GM12878 (cell line): ENCODE results near the gene HIVEP3. TPM values are rescaled to one million over a fixed set of nuclear protein-coding genes. Genes with fewer than 3 reads are reported as not detected.

Source experiments
- ATAC-seq: fragments of 200-7000 bp; cut with Tn5 transposase; 3 replicates; pipeline ENCODE4 v1.9.1; 2020; ENCODE audit warnings: mild to moderate bottlenecking, moderate library complexity
- BruUV-seq: library from RNA; stranded (reverse); fragments of 400-500 nt; replicated peaks from 2 replicates; lab custom pipeline; 2021; lab: Mats Ljungman, UMichigan
- CTCF ChIA-PET: fragments of 300-600 bp; sonication (Branson Sonifier 250); formaldehyde crosslinking; extraction: SDS; loops from one replicate; lab custom pipeline; 2021; ENCODE audit warnings: inconsistent platforms; lab: Yijun Ruan, JAX
- POLR2A ChIA-PET: fragments of 350-600 bp; formaldehyde crosslinking; extraction: SDS; loops from one replicate; lab custom pipeline; 2021; ENCODE audit warnings: inconsistent platforms; lab: Charles Lee
- RAD21 ChIA-PET: fragments of 300-600 bp; sonication (Branson Sonifier 250); formaldehyde crosslinking; loops from one replicate; lab custom pipeline; 2023; ENCODE audit warnings: antibody characterized with exemption; ENCODE audit not compliant: unreplicated experiment; lab: Charles Lee
- SMC1A ChIA-PET: fragments of 300-600 bp; sonication (Branson Sonifier 250); formaldehyde crosslinking; loops from one replicate; lab custom pipeline; 2023; ENCODE audit not compliant: unreplicated experiment, uncharacterized antibody; lab: Charles Lee
- DNase-seq: peaks from one replicate; pipeline ENCODE4 v3.0.0-alpha.2; 2011; ENCODE audit warnings: low read depth, low spot score
- FAIRE-seq: peaks from 3 replicates; lab custom pipeline; 2011; peaks lifted over from hg19 to GRCh38; lab: Jason Lieb, UNC
- H2AFZ ChIP-seq: 2 replicates; pipeline ENCODE4 v1.6.0; 2011; ENCODE audit warnings: low read depth, low read length, control low read depth; ENCODE audit not compliant: control insufficient read depth
- H3K27ac ChIP-seq: 2 replicates; pipeline ENCODE4 v1.5.1; 2011; ENCODE audit warnings: control low read depth; ENCODE audit not compliant: control insufficient read depth, insufficient read depth
- H3K27me3 ChIP-seq, 2 experiments: replicated peaks in 1 of 2; 2 replicates each; pipeline versions ENCODE4 v1.6.0 to v1.6.1; 2011; ENCODE audit warnings: low read length in 1 of 2; ENCODE audit not compliant: control insufficient read depth in 2 of 2, insufficient read depth in 2 of 2
- H3K36me3 ChIP-seq, 2 experiments: 2 replicates each; pipeline ENCODE4 v1.5.1; 2011; ENCODE audit warnings: low read length in 1 of 2; ENCODE audit not compliant: control insufficient read depth in 2 of 2, insufficient read depth in 2 of 2
- H3K4me1 ChIP-seq: 2 replicates; pipeline ENCODE4 v1.6.1; 2011; ENCODE audit warnings: mild to moderate bottlenecking, low read length, moderate library complexity, mixed read lengths; ENCODE audit not compliant: control insufficient read depth, insufficient read depth
- H3K4me2 ChIP-seq: 2 replicates; pipeline ENCODE4 v1.6.0; 2011; ENCODE audit warnings: control low read depth; ENCODE audit not compliant: control insufficient read depth, insufficient read depth
- H3K4me3 ChIP-seq: fragments of 200-600 bp; sonication (generic); 2 replicates; pipeline ENCODE4 v1.5.1; 2016
- H3K79me2 ChIP-seq: 2 replicates; pipeline ENCODE4 v1.6.0; 2011; ENCODE audit warnings: low read length; ENCODE audit not compliant: control insufficient read depth, insufficient read depth
- H3K9ac ChIP-seq: 2 replicates; pipeline ENCODE4 v1.8.0; 2011; ENCODE audit warnings: low read length, control low read depth, mixed read lengths; ENCODE audit not compliant: control insufficient read depth, insufficient read depth
- H3K9me3 ChIP-seq: replicated peaks from 3 replicates; pipeline ENCODE4 v1.5.1; 2011; ENCODE audit warnings: mild to moderate bottlenecking, low read length; ENCODE audit not compliant: control insufficient read depth, insufficient read depth
- H4K20me1 ChIP-seq: 2 replicates; pipeline ENCODE4 v1.6.0; 2011; ENCODE audit not compliant: control insufficient read depth, insufficient read depth
- BHLHE40 ChIP-seq, 2 experiments: fragments of 450-650 bp in 1 of 2; IDR thresholded peaks; 2 replicates each; pipeline ENCODE4 v1.6.1; 2011 to 2017; ENCODE audit warnings: low read depth in 2 of 2, borderline replicate concordance in 1 of 2, improper control_type of control experiment in 1 of 2, low read length in 1 of 2, mild to moderate bottlenecking in 1 of 2
- CTCF ChIP-seq, 3 experiments: IDR thresholded peaks in 2 of 3; conservative IDR thresholded peaks in 1 of 3; 2 replicates each; pipeline ENCODE4 v1.5.1; 2011; ENCODE audit warnings: low read depth in 3 of 3, low read length in 3 of 3, mild to moderate bottlenecking in 3 of 3, control low read depth in 2 of 3, moderate library complexity in 2 of 3, inconsistent platforms in 1 of 3, mixed read lengths in 1 of 3; ENCODE audit not compliant: control insufficient read depth in 2 of 3, insufficient read depth in 1 of 3; ENCODE audit errors: extremely low read depth in 1 of 3
- EED ChIP-seq: sonication (generic); IDR thresholded peaks from 2 replicates; pipeline ENCODE4 v1.6.1; 2016; ENCODE audit warnings: antibody characterized with exemption, low read depth
- HSF1 ChIP-seq: fragments of 150-350 bp; IDR thresholded peaks from 2 replicates; pipeline ENCODE4 v1.6.1; 2014; ENCODE audit warnings: mild to moderate bottlenecking, low read depth, low read length
- MTA2 ChIP-seq: fragments of 450-650 bp; IDR thresholded peaks from 2 replicates; pipeline ENCODE4 v1.6.1; 2016; ENCODE audit warnings: low read depth, mild to moderate bottlenecking, moderate library complexity
- WGBS: methylation state at CpG from one replicate; pipeline ENCODE4 v1.1.6; 2016; ENCODE audit warnings: low lambda C conversion rate; ENCODE audit not compliant: insufficient replicate concordance, insufficient coverage; ENCODE audit errors: missing lambda C conversion rate; 5-methylcytosine and 5-hydroxymethylcytosine counted together
- in situ Hi-C: fragments of 300-500 bp; cut with MboI; formaldehyde crosslinking; loops from 9 replicates; pipeline ENCODE4 v1.14.3; 2018; ENCODE audit warnings: mixed read lengths
- intact Hi-C: fragments of 100-400 bp; cut with micrococcal nuclease; formaldehyde crosslinking; loops from one replicate; pipeline ENCODE4 v1.14.2; 2022; ENCODE audit not compliant: unreplicated experiment
- polyA plus RNA-seq, 11 experiments: library from polyadenylated mRNA; depleted of rRNA in 4 of 11; unstranded in 6 of 11; stranded (reverse) in 5 of 11; fragments of >200 nt; fragmentation: Nextera tagmentation in 4 of 11; fragmentation: Illumina TruSeq in 1 of 11; extraction: Ambion mirVana in 4 of 11; extraction: Trizol in 1 of 11; gene quantifications; 1 replicate in 1 of 11; 2 replicates in 10 of 11; pipeline versions ENCODE4 v1.2.1 to v1.2.3, GENCODE V29; 2011 to 2016; ENCODE audit warnings: inconsistent platforms in 2 of 11, missing spikeins in 2 of 11, low read depth in 1 of 11
- total RNA-seq, 4 experiments: library from RNA; depleted of rRNA in 3 of 4; stranded (reverse); fragments of >200 nt in 3 of 4; fragmentation: Illumina TruSeq in 1 of 4; extraction: Trizol in 1 of 4; gene quantifications; 2 replicates each; pipeline versions ENCODE4 v1.2.1 to v1.2.3, GENCODE V29; 2013 to 2021

The HIVEP3 gene
- total and polyA plus RNA-seq, 10 of the 15 experiments (the other 5 are each of a cell fraction or from before 2014, with no cell fraction given) = 1.8 to 13.6 (median 3.8) TPM

- 42% methylated on average over 5 of the region's 5 CpGs for WGBS
- TF ChIP-seq EED (0 out of 2 replicates have a peak, but pooled peaks have one; percentile 4), MTA2 (no peak)
- TF ChIP-seq, all 136 proteins: peak for 1
- no peak overlapping the region for H3K4me3 ChIP-seq
- H3K9me3 ChIP-seq = no peaks in the 10 kb centered on the region
- in situ Hi-C loops = no loop called here
- H3K36me3 ChIP-seq = no peaks in the 10 kb centered on the region
- no peaks in the 10 kb centered on the region for H3K27me3 ChIP-seq
- ChIA-PET POLR2A (no interaction called here), RAD21 (no interaction called here), CTCF (interaction anchor here (0.9 to 5.2 kb wide), 5 partner anchors 6 to 181 kb away, joined by 3 to 37 read pairs (median 3); no protein-coding TSS in a partner anchor), SMC1A (interaction anchor here (0.6 to 1.3 kb wide), 4 partner anchors 14 to 380 kb away, joined by 3 read pairs; no protein-coding TSS in a partner anchor)
- H3K9ac ChIP-seq = no peak overlapping the region
- no peak overlapping the region; the same call in 1 of the 2 replicates for H3K4me2 ChIP-seq
- no peak overlapping the region for H2AFZ ChIP-seq
- intact Hi-C loops = no loop called here
- no peaks in the 10 kb centered on the region for H4K20me1 ChIP-seq
- H3K79me2 ChIP-seq = no peaks in the 10 kb centered on the region
- BruUV-seq = no TSS peak
- H3K4me1 ChIP-seq = peaks cover 40% of the 10 kb centered on the region
- DNase-seq (no peak), FAIRE-seq (no peak), ATAC-seq (no peak)
- no peak overlapping the region for H3K27ac ChIP-seq
These were observed 433.1 kb downstream of the HIVEP3 start for GRCh38 chr1:41485605-41486004.

GRCh38 chr1:41484402-41485241 is 434.1 kb downstream of the HIVEP3 start, which contains the start of gene EDN2:
EDN2 (minus strand) TSS chr1:41484683; CDS start chr1:41484601, 82 bp downstream.
- POLR2A ChIA-PET = interaction anchor here (1.6 kb wide), 1 partner anchor 8 kb away, joined by 4 read pairs; no protein-coding TSS in a partner anchor
- no peak within 1 kb of the TSS for H3K4me3 ChIP-seq
- CTCF ChIA-PET = interaction anchor here (0.7 to 5.2 kb wide), 6 partner anchors 7 to 182 kb away, joined by 3 to 37 read pairs (median 3); no protein-coding TSS in a partner anchor
- H3K9ac ChIP-seq = no peak within 1 kb of the TSS
- intact Hi-C loops = no loop called here
- H3K27ac ChIP-seq = no peak within 1 kb of the TSS
- no peaks in the 10 kb centered on the region for H3K36me3 ChIP-seq
- in situ Hi-C loops = no loop called here
- no peaks in the 10 kb centered on the region for H3K27me3 ChIP-seq
- 81% methylated on average over 27 of the region's 27 CpGs for WGBS
- FAIRE-seq (no peak), DNase-seq (no peak), ATAC-seq (peak; percentile 46)
- peaks cover 40% of the 10 kb centered on the region for H3K4me1 ChIP-seq
- SMC1A ChIA-PET = interaction anchor here (1.1 to 1.3 kb wide), 3 partner anchors 15 to 381 kb away, joined by 3 read pairs; no protein-coding TSS in a partner anchor
- H3K79me2 ChIP-seq = no peaks in the 10 kb centered on the region
- no TSS peak for BruUV-seq
- H3K9me3 ChIP-seq = no peaks in the 10 kb centered on the region
- TF ChIP-seq BHLHE40 (IDR thresholded peaks at IDR 0.05; ENCODE audit: borderline replicate concordance in 1 of 2, low read depth in 2 of 2, low read length in 1 of 2) (no peak), CTCF (IDR thresholded peaks at IDR 0.05 in 2 of 3, conservative IDR thresholded peaks at IDR 0.05 in 1 of 3; ENCODE audit: control insufficient read depth in 2 of 3, extremely low read depth in 1 of 3, insufficient read depth in 1 of 3, low read depth in 3 of 3, low read length in 3 of 3) (peak in 2 of 3 experiments; percentile 22 to 39; a peak in 4 of 6 replicates), HSF1 (no peak)
- no peaks in the 10 kb centered on the region for H4K20me1 ChIP-seq
- no peak within 1 kb of the TSS for H2AFZ ChIP-seq
- RAD21 ChIA-PET = interaction anchor here (0.8 kb wide), 1 partner anchor 21 kb away, joined by 3 read pairs; no protein-coding TSS in a partner anchor
- H3K4me2 ChIP-seq = no peak within 1 kb of the TSS
